KMS-11 (cell line): ENCODE data around the gene AGPS.
"Not testable (repeated sequence)": the region's sequence is repeated elsewhere in the genome, so short reads cannot be mapped to it uniquely, and the experiment has no call there.

Source experiments
- H2AFZ ChIP-seq: fragments of 200-600 bp; sonication (generic); 2 replicates; pipeline ENCODE4 v1.6.1; 2016; ENCODE audit warnings: antibody characterized with exemption, mixed run types, low read depth
- H3K27ac ChIP-seq: fragments of 200-600 bp; sonication (generic); 2 replicates; pipeline ENCODE4 v1.6.1; 2016; ENCODE audit warnings: mild to moderate bottlenecking, mixed run types
- H3K27me3 ChIP-seq: fragments of 200-600 bp; sonication (generic); 2 replicates; pipeline ENCODE4 v1.6.1; 2017; ENCODE audit warnings: mild to moderate bottlenecking, low read depth, mixed run types, moderate library complexity; ENCODE audit not compliant: insufficient read depth
- H3K36me3 ChIP-seq: fragments of 200-600 bp; sonication (generic); 2 replicates; pipeline ENCODE4 v1.6.1; 2017; ENCODE audit warnings: mild to moderate bottlenecking, mixed run types; ENCODE audit not compliant: insufficient read depth
- H3K4me1 ChIP-seq: fragments of 200-600 bp; sonication (generic); 2 replicates; pipeline ENCODE4 v1.6.1; 2016; ENCODE audit warnings: mild to moderate bottlenecking, low read depth, mixed run types; ENCODE audit not compliant: poor library complexity, severe bottlenecking
- H3K4me2 ChIP-seq: fragments of 200-600 bp; sonication (generic); 2 replicates; pipeline ENCODE4 v1.7.0; 2016; ENCODE audit warnings: mild to moderate bottlenecking, mixed run types
- H3K4me3 ChIP-seq: fragments of 200-600 bp; sonication (generic); IDR thresholded peaks from 2 replicates; pipeline ENCODE4 v1.6.1; 2017; ENCODE audit warnings: low read depth, low read length, mixed read lengths; ENCODE audit not compliant: insufficient read depth
- H3K79me2 ChIP-seq: fragments of 200-600 bp; sonication (generic); 2 replicates; pipeline ENCODE4 v1.6.1; 2016; ENCODE audit warnings: low read depth, mixed run types; ENCODE audit not compliant: insufficient read depth
- H3K9ac ChIP-seq: fragments of 200-600 bp; sonication (generic); 2 replicates; pipeline ENCODE4 v1.6.1; 2016; ENCODE audit warnings: mild to moderate bottlenecking, mixed run types
- H4K20me1 ChIP-seq: fragments of 200-600 bp; sonication (generic); 2 replicates; pipeline ENCODE4 v1.6.1; 2016; ENCODE audit warnings: mild to moderate bottlenecking, mixed run types; ENCODE audit not compliant: insufficient read depth
- CTCF ChIP-seq: fragments of 200-600 bp; sonication (generic); conservative IDR thresholded peaks from 2 replicates; pipeline ENCODE4 v1.6.1; 2017; ENCODE audit warnings: low read depth, mild to moderate bottlenecking, antibody characterized with exemption, low read length, moderate library complexity, mixed read lengths

AGPS gene

GRCh38 chr2:177478907-177479306 is 86.3 kb downstream of the AGPS start:
- H3K4me2 ChIP-seq = no peak overlapping the region

GRCh38 chr2:177482195-177482594 is 89.6 kb downstream of the AGPS start:
- Histone ChIP-seq H3K4me1 (no peaks in the 10 kb centered on the region), H3K27ac (no peak overlapping the region), H4K20me1 (no peaks in the 10 kb centered on the region), H3K36me3 (no peaks in the 10 kb centered on the region), H3K4me2 (no peak overlapping the region), H3K27me3 (no peaks in the 10 kb centered on the region), H2AFZ (no peak overlapping the region), H3K9ac (no peak overlapping the region), H3K79me2 (no peaks in the 10 kb centered on the region), H3K4me3 (no peak overlapping the region)
- no peak for TF ChIP-seq CTCF

More at GRCh38 chr2:177478907-177479306, 86.3 kb downstream of the AGPS start:
- Histone ChIP-seq H2AFZ (no peak overlapping the region), H4K20me1 (no peaks in the 10 kb centered on the region), H3K4me1 (no peaks in the 10 kb centered on the region), H3K4me3 (no peak overlapping the region), H3K27me3 (no peaks in the 10 kb centered on the region), H3K9ac (no peak overlapping the region), H3K27ac (no peak overlapping the region), H3K79me2 (no peaks in the 10 kb centered on the region), H3K36me3 (no peaks in the 10 kb centered on the region)
- TF ChIP-seq CTCF = no peak

- Histone ChIP-seq H3K9ac (no peak overlapping the region), H3K27me3 (no peaks in the 10 kb centered on the region), H3K4me3 (no peak overlapping the region), H4K20me1 (no peaks in the 10 kb centered on the region), H3K4me1 (no peaks in the 10 kb centered on the region), H3K79me2 (no peaks in the 10 kb centered on the region), H3K27ac (no peak overlapping the region), H2AFZ (no peak overlapping the region), H3K36me3 (no peaks in the 10 kb centered on the region), H3K4me2 (no peak overlapping the region)
- TF ChIP-seq CTCF = no peak
These were observed 91.0 kb downstream of the AGPS start for GRCh38 chr2:177483531-177483930.

- no peak overlapping the region for H3K4me2 ChIP-seq
- no peaks in the 10 kb centered on the region for H3K4me1 ChIP-seq
- H2AFZ ChIP-seq = no peak overlapping the region
- no peaks in the 10 kb centered on the region for H3K36me3 ChIP-seq
- no peak overlapping the region for H3K27ac ChIP-seq
- no peak for TF ChIP-seq CTCF
- H3K4me3 ChIP-seq = no peak overlapping the region
- H3K27me3 ChIP-seq = no peaks in the 10 kb centered on the region
- H3K9ac ChIP-seq = no peak overlapping the region
- no peaks in the 10 kb centered on the region for H3K79me2 ChIP-seq
- H4K20me1 ChIP-seq = no peaks in the 10 kb centered on the region
These were observed 91.7 kb downstream of the AGPS start for GRCh38 chr2:177484180-177484795.

GRCh38 chr2:177485657-177486056 is 93.1 kb downstream of the AGPS start:
- not testable (repeated sequence) for H3K4me2 ChIP-seq, H3K27me3 ChIP-seq, H4K20me1 ChIP-seq, H3K79me2 ChIP-seq, H3K4me3 ChIP-seq, H2AFZ ChIP-seq, H3K9ac ChIP-seq, H3K36me3 ChIP-seq, H3K4me1 ChIP-seq, H3K27ac ChIP-seq
